ENCODE data around the gene BCAN.
A peak's percentile ranks its signal among the peaks of the same experiment; 100 is the strongest.

BCAN gene

DNA sequence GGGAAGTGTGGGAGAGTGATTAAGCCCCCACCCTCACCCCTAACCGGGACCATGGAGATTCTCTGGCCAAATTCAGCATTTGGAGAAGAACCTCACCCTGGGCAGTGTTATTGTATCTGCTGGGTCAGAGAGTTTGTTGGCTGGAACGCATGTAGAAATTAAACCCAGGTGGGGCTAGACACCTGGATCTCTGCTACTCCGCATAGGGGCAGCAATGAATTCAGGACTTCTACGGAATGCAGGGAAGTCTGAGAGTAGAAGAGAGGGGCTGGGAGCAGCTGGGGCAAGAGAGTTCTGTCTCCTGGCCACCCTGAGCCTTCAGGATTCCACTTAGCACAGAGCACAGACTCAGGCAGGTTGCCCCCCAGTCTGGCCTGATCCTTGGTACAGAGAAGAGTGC lies 67.1 kb downstream of the BCAN start:
- H3K36me3 ChIP-seq (ENCODE audit: insufficient read depth, low read length), result no peaks in the 10 kb centered on the region
- H3K27ac ChIP-seq, result 0 out of 2 replicates have a peak overlapping the region, but pooled peaks have one; percentile 13
- H3K4me3 ChIP-seq, result no peak overlapping the region
- no peak overlapping the region for H3K9ac ChIP-seq (ENCODE audit: insufficient read length)
- DNase-seq (ENCODE audit: low read depth, low spot score), result no peak
- no peak for TF ChIP-seq FOXP2 (optimal IDR thresholded peaks at IDR 0.05; ENCODE audit: control extremely low read depth, extremely low read length, insufficient read depth)
- TF ChIP-seq EZH2 (IDR thresholded peaks at IDR 0.05), result no peak
- no peak for TF ChIP-seq POLR2AphosphoS5 (IDR thresholded peaks at IDR 0.05; ENCODE audit: borderline replicate concordance, low read depth, low read length)
- H3K9me3 ChIP-seq (ENCODE audit: low read depth, low read length), result no peaks in the 10 kb centered on the region

Data from SK-N-MC (cell line).